ENCODE measurements around the gene TACC2.

DNA sequence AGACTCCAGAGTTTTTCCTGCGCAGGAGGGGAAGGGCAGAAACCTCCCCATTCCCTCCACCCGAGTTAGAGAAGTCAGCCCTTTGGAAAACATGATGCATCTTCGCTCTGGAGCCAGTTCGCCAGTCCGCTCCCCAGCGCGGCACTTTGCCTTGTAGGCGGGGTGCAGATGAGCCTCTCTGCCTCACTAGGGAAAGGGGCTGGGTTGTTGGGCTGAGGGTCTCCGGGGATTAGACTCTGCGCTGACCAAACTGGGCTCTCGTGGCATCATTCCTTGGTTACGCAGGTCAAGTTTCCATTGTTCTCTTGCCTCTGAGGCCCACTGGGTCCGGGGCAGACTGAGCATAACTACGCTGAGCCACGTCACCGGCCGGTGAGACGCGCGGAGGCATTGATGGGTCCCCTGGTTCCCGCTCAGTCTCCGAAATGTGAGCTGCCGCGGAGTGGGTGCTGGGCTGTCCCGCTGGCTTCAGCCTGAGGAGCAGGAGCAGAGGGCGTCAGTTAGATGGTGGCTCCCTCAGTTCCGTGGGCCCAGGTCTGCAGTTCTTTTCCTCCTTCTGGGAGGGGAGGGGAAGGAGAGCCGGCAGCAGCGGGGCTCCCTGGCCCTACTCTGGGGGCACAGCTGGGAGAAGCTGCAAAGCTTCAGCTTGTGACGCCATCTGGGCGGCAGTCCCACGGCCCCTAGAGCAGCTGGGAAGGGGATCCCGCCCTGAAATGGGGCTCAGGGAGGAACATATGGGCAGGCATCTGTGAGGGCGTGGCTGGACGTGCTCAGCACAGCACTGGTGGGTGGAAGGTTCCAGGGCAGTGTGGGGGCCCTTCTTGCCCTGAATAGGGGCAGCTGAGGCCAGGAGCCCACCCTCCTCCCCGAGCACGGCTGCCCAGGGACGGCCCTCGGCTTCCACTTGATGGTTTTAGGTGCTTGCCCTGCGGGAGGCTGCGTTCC, 160.9 kb downstream of the TACC2 start:
- TF ChIP-seq, protein P1, sequence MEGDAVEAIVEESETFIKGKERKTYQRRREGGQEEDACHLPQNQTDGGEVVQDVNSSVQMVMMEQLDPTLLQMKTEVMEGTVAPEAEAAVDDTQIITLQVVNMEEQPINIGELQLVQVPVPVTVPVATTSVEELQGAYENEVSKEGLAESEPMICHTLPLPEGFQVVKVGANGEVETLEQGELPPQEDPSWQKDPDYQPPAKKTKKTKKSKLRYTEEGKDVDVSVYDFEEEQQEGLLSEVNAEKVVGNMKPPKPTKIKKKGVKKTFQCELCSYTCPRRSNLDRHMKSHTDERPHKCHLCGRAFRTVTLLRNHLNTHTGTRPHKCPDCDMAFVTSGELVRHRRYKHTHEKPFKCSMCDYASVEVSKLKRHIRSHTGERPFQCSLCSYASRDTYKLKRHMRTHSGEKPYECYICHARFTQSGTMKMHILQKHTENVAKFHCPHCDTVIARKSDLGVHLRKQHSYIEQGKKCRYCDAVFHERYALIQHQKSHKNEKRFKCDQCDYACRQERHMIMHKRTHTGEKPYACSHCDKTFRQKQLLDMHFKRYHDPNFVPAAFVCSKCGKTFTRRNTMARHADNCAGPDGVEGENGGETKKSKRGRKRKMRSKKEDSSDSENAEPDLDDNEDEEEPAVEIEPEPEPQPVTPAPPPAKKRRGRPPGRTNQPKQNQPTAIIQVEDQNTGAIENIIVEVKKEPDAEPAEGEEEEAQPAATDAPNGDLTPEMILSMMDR (IDR thresholded peaks at IDR 0.05; ENCODE audit: extremely low read depth in 1 of 2, insufficient read depth in 1 of 2, low read depth in 1 of 2, low read length in 2 of 2), result no peak
- TF ChIP-seq POLR2A (IDR thresholded peaks at IDR 0.05; ENCODE audit: low read depth, low read length) (no peak), FOS (IDR thresholded peaks at IDR 0.05; ENCODE audit: borderline replicate concordance, insufficient read depth, low read length) (no peak), POLR2AphosphoS5 (IDR thresholded peaks at IDR 0.05; ENCODE audit: insufficient read depth, low read depth, low read length) (no peak), EZH2 (IDR thresholded peaks at IDR 0.05; ENCODE audit: borderline replicate concordance, low read depth, low read length, severe bottlenecking) (no peak)
